Left lobe of liver (tissue), 2 donors: ENCODE measurements around the gene XRN2. TPM values are rescaled to one million over a fixed set of nuclear protein-coding genes. Genes with fewer than 3 reads are reported as not detected.
"Not testable (repeated sequence)": the region's sequence is repeated elsewhere in the genome, so short reads cannot be mapped to it uniquely, and the experiment has no call there.

Experiments used
- ATAC-seq: fragments of 200-7000 bp; cut with Tn5 transposase; one replicate; pipeline ENCODE4 v1.9.1; 2020; ENCODE audit warnings: mild to moderate bottlenecking, moderate library complexity
- DNase-seq: peaks from one replicate; pipeline ENCODE4 v3.0.0-alpha.2; 2020; ENCODE audit warnings: low spot score
- total RNA-seq: library from RNA; stranded (reverse); gene quantifications from one replicate; pipeline ENCODE4 v1.2.1, GENCODE V29; 2021
- donor health status: DM: no; HTN: no; CAD: no; lungs with moderate emphysema.
- donor health status: DM: no; HTN: yes; CAD: no.

Gene XRN2
- total RNA-seq, 1 donor from 2014 or later = 18.4 TPM

GRCh38 chr20:21419147-21419546 lies 116.0 kb downstream of the XRN2 start:
- DNase-seq, ATAC-seq: not testable (repeated sequence)

- ATAC-seq (no peak), DNase-seq (no peak)
Measured at GRCh38 chr20:21421601-21422236, 118.6 kb downstream of the XRN2 start.

DNA sequence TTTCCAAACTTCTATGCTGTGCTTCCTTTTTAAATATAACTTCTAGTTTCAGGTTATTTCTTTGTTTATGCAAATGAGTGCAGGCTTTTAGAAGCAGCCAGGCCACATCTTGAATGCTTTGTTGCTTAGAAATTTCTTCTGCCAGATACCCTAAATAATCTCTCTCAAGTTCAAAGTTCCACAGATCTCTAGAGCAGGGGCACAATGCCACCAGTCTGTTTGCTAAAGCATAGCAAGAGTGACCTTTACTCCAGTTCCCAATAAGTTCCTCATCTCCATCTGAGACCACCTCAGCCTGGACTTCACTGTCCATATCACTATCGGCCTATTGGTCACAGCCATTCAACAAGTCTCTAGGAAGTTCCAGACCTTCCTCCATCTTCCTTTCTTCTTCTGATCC lies 120.6 kb downstream of the XRN2 start:
- not testable (repeated sequence) for DNase-seq, ATAC-seq

DNA sequence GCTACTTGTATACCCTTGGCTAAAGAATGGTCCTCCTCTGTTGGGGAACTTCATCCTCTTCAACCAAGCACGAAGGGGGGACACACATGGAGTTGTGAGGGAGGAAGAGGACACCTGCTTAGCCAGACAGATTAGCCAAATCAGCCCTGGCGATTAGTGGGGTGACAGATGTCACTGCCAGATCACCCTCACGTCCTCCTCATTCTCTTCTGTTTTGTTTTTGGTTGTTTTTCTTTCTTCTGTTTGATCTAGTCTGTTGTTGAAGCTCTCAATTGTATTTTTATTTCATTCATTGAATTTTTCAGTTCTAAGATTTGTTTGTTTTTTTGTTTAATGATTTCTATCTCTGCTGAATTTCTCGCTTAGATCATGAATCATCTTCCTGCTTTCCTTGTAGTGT lies 121.7 kb downstream of the XRN2 start:
- DNase-seq (no peak), ATAC-seq (no peak)

DNA sequence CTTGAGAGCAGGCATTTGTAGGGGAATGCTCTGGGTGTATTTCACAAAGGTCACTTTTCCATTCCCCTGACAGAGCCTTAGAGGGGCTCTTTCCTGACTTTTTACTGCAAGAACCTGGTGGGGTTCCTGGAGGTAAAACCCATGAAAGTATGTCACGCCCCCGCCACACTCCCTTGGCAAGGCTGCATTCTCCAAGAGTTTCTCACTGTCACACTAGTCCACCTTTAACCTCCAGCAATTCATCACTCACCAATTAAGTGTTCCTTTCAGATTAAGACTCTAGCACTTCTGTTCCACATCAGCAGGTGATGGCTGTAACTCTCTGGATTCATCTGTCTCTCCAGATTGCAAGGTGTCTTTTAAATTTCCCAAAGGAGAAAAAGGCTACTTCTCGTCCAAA lies 126.9 kb downstream of the XRN2 start:
- ATAC-seq (no peak), DNase-seq (no peak)

- ATAC-seq (no peak), DNase-seq (no peak)
Measured at GRCh38 chr20:21432911-21433310, 129.8 kb downstream of the XRN2 start.

DNA sequence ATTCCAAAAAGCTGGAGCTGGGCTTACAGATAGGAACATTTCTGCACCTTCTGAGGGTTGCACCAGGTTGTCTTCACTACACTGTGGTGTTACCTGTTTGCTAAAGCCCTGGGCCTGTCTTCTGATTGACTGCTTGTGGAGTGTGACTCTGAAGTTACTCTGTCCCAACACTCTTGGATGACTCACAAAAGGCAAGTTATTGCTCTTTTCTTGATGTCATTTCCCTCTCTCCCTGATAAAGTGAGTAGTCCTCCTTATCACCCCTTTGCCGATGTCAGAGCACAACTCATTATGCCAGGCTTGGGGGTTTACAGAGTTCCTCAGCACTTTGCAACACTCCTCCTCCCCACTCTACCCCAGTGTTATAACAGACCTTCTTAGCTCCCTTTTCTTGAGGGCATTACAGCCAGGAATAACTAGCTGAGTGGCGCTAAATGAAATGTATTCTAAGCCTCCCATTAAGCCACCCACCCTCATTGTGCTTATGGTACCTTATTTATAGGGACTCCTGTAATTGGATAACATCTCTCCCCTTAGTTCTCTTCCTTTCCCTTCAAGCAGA lies 130.3 kb downstream of the XRN2 start:
- DNase-seq (no peak), ATAC-seq (no peak)

GRCh38 chr20:21435576-21435975 lies 132.4 kb downstream of the XRN2 start:
- ATAC-seq (no peak), DNase-seq (no peak)

- no peak for DNase-seq
- no peak for ATAC-seq
Measured at GRCh38 chr20:21436205-21436604, 133.1 kb downstream of the XRN2 start.

- DNase-seq = no peak
- no peak for ATAC-seq
Measured at GRCh38 chr20:21437248-21437647, 134.1 kb downstream of the XRN2 start.

GRCh38 chr20:21437816-21438215 lies 134.7 kb downstream of the XRN2 start:
- DNase-seq (no peak), ATAC-seq (no peak)

Other genes with a start within 250 kb of the XRN2 start
- not detected for gene LINC00237, start 197.0 kb upstream of the XRN2 start, total RNA-seq
- gene KIZ, start 177.2 kb upstream of the XRN2 start, total RNA-seq = 6.8 TPM
- gene NKX2-4, start 94.2 kb downstream of the XRN2 start, total RNA-seq = not detected
- gene NKX2-2, start 210.7 kb downstream of the XRN2 start, total RNA-seq = not detected